Measurements from ENCODE around the gene ZNF827.

GRCh38 chr4:145860446-145860845 lies 78.2 kb downstream of the ZNF827 start:
- no peak for TF ChIP-seq FOXA1 (IDR thresholded peaks at IDR 0.05)
- TF ChIP-seq HDGF (IDR thresholded peaks at IDR 0.05; ENCODE audit: borderline replicate concordance): no peak
- TF ChIP-seq ZNF384 (IDR thresholded peaks at IDR 0.05): no peak
- no peak for TF ChIP-seq LEF1 (IDR thresholded peaks at IDR 0.05; ENCODE audit: borderline replicate concordance)
- no peak for TF ChIP-seq FOXM1 (IDR thresholded peaks at IDR 0.05; ENCODE audit: borderline replicate concordance)
- no peak for TF ChIP-seq ELF4 (IDR thresholded peaks at IDR 0.05)
- no peak for TF ChIP-seq PKNOX1 (IDR thresholded peaks at IDR 0.05)
- TF ChIP-seq SP1 (IDR thresholded peaks at IDR 0.05): no peak

Measured in HEK293T (cell line).